GM21619 (cell line): Measurements from ENCODE around the gene MAZ.
"Not testable (repeated sequence)": the region's sequence is repeated elsewhere in the genome, so short reads cannot be mapped to it uniquely, and the experiment has no call there.

Experiments used
- ATAC-seq: cut with Tn5 transposase; IDR thresholded peaks from one replicate; pipeline ENCODE4 v1.9.1; 2021; ENCODE audit not compliant: unreplicated experiment

Gene MAZ

DNA sequence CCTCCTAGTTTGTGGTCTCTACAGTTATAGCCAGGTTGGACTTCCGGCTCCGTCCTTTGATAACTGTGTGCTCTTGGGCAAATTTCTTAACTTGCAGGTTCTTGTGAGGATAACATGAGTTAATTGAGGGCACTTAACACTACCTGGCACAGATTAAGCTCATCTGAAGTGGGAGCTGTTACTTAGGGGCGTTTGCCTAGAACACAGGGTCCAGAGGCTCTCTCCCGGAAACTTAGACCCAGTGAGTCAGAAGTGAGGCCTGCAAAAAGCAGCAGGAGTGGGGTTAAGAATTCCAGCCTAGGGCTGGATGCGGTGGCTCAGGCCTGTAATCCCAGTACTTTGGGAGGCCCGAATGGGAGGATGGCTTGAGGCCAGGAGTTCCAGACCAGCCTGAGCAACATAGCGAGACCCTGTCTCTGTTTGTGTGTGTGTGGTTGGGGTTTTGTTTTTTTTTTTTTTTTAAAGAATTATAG, 15.3 kb downstream of the MAZ start:
- no peak for ATAC-seq

- no peak for ATAC-seq
Measured at GRCh38 chr16:29824589-29825144, 18.3 kb downstream of the MAZ start.

DNA sequence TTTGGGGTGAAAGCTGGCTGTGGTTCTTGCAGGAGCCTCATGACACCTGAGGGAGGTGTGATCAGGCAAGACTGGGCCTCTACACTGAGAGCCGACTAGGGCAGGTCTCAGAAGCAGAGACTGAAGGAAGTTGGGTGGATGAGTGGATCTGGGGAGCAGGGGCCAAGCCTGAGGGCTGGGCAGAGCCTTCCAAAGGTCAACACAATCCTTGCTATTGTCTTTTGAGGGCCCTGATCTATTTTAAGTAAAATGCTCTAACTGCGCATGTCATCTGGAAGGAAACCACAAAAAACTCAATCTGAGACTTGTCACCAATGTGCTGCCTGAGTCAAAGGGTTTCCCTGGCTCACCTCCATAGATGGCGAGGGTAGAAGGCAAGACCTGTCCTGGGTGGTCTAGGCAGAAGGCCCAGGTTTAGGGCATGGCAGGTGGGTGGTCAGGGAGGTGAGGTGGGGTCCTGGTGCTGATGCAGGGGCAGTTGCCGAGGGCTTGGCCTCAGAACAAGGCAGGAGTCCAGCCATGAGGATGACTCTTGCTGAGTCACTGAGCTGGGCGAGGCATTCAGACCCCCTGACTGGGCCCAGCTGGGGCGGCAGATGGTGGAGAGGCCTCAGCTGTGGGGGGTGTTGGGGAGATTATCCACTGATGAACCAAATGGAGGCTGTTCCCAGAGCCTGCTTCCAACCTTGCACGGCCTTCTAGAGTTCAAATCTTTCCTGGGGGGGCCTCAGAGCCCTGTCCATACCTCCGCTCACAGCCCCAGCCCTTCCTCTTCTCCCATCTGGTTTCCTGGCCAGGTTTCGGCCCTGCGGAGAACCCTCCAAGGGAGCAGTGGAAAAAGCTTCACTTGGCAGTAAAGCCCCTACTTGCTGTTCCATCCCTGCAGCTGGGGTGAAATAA, 19.1 kb downstream of the MAZ start:
- ATAC-seq, result no peak

GRCh38 chr16:29826342-29826695, 20.0 kb downstream of the MAZ start:
- ATAC-seq, result no peak

DNA sequence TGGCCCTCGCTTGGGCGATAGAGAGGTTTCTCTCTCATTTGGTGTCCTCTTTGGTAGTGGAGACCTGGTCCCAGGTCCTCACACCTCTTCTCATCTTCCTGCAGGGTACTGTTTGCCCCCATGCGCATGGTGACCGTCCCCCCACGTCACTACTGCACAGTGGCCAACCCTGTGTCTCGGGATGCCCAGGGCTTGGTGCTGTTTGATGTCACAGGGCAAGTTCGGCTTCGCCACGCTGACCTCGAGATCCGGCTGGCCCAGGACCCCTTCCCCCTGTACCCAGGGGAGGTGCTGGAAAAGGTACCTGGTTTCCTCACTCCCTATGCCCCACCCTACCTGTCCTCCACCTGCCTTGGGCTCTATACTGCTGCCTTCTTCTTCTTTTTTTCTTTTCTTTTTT, 24.4 kb downstream of the MAZ start:
- ATAC-seq, result no peak

DNA sequence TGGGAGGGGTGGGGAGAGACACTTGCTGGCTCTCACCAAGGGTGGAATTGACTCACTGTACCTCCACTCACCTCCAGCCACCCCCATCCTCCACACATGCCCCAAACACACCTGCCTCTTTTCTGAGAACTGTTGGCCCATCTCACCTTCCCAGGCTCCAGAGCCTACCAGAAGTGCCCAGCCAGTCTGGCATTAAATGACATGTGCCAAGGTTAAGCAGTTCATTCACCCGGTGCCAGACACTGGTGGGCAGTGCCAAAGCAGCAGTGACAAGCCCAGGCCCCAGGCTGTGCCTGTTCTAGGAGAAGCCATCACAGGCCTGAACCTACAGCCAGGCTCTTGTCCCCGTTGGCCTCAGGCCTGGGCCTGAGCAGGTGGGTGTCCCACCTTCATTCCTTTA, 25.2 kb downstream of the MAZ start:
- ATAC-seq, result no peak

- not testable (repeated sequence) for ATAC-seq
Measured at GRCh38 chr16:29833219-29833618, 26.9 kb downstream of the MAZ start.

DNA sequence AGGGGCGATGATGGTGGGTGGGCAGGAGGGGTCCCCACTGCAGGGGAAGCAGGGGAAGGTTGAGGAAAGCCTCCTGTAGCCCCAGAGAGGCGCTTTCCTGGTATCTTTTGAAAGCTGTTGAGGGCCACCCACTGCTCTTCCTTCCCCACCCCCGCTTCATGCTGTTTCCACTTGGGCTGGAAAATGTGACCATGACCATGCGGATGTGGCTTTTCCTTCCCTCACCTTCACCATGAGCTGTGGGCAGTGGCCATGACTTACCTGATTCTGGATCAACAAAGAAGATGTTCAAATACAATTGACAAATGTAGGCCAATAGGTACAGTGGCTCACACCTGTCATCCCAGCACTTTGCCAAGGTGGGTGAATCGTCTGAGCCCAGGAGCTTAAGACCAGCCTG, 27.8 kb downstream of the MAZ start:
- ATAC-seq, result no peak

DNA sequence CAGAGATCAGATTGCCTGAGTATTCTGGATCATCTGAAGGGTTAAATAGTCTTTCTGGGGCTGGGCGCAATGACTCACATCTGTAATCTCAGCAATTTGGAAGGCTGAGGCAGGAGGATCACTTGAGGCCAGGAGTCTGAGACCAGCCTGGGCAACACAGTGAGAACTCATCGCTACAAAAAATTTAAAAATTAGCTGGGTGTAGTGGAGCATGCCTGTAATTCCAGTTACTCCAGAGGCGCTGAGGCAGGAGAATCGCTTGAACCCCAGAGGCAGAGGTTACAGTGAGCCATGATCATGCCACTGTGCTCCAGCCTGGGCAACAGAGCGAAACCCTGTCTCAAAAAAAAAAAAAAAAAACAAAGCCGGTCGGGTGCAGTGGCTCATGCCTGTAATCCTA, 29.6 kb downstream of the MAZ start:
- no peak for ATAC-seq

DNA sequence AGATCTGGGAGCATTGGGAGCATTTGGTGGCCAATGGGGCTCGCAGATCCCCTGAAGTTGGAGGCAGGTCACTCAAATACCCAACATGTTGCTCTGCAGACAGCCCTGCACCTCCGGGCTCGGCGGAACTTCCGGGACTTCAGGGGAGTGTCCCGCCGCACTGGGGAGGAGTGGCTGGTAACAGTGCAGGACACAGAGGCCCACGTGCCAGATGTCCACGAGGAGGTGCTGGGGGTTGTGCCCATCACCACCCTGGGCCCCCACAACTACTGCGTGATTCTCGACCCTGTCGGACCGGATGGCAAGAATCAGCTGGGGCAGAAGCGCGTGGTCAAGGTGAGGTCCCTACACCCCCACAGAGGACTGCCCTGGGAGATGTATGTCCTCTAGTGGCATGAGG, 30.3 kb downstream of the MAZ start:
- no peak for ATAC-seq

- ATAC-seq, result no peak
Measured at GRCh38 chr16:29837841-29838240, 31.5 kb downstream of the MAZ start.

DNA sequence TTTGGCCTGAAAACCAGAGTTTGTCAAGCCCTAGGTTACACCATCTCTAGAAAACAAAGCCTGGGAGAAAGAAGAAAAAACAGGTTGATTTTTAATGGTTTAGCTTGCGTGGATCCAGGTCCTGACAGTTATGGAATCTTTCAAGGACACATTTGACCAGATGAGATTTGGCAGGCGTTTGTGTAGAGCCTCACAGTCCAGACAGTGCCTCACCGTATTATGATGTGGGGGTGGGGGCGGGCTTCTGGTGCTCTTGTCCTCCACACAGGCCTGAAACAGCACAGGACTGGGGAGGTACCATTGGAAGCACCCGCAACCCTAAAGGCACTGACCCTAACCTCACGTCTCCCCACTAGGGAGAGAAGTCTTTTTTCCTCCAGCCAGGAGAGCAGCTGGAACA, 33.5 kb downstream of the MAZ start:
- no peak for ATAC-seq

DNA sequence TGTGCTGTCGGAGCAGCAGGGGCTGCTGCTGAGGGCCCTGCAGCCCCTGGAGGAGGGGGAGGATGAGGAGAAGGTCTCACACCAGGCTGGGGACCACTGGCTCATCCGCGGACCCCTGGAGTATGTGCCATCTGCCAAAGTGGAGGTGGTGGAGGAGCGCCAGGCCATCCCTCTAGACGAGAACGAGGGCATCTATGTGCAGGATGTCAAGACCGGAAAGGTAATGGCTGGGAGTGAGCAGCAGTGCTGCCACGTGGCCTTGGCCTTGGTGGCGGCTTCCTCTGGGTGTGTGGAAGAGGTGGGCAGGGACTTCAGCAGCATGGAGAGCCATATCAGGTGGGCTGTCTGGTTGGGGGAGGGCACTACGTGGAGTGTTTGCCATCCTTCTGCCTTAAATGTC, 33.9 kb downstream of the MAZ start:
- ATAC-seq, result no peak

DNA sequence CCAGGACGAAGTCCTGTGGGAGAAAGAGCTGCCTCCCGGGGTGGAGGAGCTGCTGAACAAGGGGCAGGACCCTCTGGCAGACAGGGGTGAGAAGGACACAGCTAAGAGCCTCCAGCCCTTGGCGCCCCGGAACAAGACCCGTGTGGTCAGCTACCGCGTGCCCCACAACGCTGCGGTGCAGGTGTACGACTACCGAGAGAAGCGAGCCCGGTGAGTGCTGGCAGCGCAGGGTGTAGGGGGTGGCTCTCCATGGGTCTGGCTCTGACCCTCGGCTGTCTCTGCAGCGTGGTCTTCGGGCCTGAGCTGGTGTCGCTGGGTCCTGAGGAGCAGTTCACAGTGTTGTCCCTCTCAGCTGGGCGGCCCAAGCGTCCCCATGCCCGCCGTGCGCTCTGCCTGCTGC, 35.3 kb downstream of the MAZ start:
- ATAC-seq, result no peak

- no peak for ATAC-seq
Measured at GRCh38 chr16:29842732-29843346, 36.5 kb downstream of the MAZ start.

GRCh38 chr16:29843931-29844330, 37.6 kb downstream of the MAZ start:
- no peak for ATAC-seq

- ATAC-seq, result no peak
Measured at GRCh38 chr16:29844575-29845331, 38.4 kb downstream of the MAZ start.

- no peak for ATAC-seq
Measured at GRCh38 chr16:29845656-29846055, 39.3 kb downstream of the MAZ start.

GRCh38 chr16:29848420-29849297, 42.3 kb downstream of the MAZ start:
- no peak for ATAC-seq

- ATAC-seq, result no peak
Measured at GRCh38 chr16:29849505-29849904, 43.2 kb downstream of the MAZ start.

DNA sequence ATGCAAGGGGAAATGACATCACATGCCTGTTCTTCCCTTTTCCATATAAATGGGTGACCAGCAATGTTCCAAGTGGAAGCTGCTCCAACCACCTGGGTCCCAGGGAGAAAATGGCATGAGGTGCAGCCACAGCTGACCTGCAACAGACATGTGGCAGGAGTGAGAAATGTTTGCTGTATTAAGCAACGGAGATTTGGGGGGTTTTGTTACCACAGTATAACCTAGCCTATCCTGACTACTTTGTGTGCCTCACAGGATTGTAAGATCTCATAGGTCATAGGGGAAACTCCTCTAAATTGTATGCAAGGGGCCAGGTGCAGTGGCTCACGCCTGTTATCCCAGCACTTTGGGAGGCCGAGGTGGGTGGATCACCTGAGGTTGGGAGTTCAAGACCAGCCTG, 44.7 kb downstream of the MAZ start:
- ATAC-seq, result no peak
